GM18873 (cell line): Measurements from ENCODE around the gene NEK4.
A peak's percentile ranks its signal among the peaks of the same experiment; 100 is the strongest.
"Not testable (repeated sequence)": the region's sequence is repeated elsewhere in the genome, so short reads cannot be mapped to it uniquely, and the experiment has no call there.

Experiments
- ATAC-seq: cut with Tn5 transposase; IDR thresholded peaks from one replicate; pipeline ENCODE4 v1.9.1; 2021; ENCODE audit warnings: mild to moderate bottlenecking, moderate library complexity, moderate number of reproducible peaks; ENCODE audit not compliant: unreplicated experiment, low FRiP score

NEK4 gene

DNA sequence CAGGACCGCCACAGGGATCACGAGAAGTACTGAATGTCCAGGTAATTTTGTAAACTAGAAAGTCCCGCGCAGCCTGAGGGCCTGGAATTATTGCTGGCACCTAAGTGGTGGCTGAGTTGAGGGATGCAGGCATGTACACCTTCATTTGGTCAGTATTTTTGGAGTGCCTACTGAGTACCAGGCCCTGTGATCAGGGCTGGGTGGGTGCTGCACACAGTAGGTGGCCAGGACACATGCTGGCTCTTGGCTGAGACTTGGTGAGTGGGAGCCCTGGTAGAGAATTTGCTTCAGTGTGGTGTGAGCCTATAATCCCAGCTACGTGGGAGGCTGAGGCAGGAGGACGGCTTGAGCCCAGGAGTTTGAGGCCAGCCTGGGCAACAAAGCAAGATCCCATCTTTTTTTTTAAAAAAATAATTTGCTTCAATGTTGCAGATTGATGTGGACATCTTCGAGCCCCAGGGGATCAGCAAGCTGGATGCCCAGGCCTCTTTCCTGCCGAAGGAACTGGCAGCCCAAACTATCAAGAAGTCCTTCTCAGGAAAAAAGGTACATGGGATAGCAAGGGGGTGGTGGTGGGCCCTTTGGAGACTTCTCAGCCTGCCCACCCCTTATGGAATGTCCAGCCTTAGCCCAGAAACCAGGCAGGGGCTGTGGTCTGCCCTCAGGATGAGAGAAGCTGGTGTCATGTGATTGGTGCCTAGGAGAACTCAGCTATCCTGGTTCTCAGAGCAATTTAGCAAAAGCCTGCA lies 9.3 kb upstream of the NEK4 start:
- ATAC-seq, result no peak

DNA sequence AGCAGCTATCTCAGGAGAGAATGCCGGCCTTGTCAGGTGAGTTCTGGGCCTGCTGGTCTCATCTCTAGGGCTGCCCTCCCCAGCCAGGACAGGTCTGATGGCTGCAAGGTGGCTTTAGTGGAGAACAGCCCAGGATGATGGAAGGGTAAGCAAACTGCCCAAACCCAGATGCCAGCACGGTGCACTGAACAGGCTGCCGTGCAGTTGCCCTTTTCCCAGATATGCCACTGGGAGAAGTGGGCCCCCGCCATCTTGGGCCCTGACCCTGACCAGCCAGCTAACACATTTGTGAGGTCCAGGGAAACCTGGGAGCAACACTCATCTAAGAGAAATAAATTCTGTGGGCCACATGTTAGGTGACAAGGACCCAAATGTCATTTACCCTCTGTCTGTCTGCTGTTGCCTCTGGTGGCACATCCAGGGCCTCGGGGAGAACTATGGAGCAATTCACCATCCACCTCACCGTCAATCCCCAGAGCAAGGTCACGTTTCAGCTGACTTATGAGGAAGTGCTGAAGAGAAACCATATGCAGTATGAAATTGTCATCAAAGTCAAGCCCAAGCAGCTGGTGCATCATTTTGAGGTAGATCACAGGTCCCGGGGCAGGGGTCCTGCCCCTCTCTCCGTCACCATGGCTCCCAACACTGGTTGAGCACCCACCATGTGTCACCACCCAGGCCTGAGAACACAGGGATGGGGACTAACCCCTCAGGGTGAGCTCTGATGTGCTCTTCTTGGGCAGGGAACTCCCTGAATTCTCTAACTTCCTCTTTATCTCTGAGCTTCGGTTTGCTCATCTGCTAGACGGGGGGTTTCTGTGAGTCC lies 8.5 kb upstream of the NEK4 start:
- no peak for ATAC-seq

DNA sequence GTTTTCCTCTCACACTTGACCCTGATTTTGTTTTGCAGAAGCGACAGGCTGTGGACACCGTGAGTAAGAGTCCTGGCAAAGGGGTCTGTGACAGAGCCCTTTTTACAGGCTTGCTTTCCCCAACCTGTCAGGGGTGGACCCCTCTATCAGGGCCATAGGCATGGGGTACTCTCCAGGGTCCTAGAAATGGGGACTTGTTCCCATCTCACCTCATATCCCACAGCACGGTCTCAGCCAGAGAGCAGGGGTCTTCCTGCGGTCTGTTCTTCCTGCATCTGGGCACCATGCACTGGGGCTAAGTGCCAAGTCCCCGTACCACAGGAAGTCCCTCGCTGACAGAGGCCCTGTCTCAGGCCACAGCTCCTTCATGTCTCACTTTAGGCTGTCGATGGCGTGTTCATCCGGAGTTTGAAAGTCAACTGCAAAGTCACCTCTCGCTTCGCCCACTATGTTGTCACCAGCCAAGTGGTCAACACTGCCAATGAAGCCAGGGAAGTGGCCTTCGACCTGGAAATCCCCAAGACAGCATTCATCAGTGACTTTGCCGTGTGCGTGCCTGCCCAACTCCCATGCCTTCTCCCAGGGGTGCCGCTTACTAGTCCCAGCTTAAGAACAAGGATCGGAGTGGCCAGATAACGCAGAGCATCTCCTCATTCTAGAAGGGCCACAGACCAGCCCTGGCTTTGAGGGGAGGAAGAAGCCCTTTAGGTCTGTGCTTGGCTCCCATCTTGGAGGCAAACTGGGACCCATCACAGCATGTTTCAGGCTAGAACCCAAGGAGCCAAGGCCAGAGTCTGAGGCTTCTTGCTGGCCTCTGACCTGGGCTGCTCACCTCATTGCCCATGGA lies 7.4 kb upstream of the NEK4 start:
- ATAC-seq, result no peak

DNA sequence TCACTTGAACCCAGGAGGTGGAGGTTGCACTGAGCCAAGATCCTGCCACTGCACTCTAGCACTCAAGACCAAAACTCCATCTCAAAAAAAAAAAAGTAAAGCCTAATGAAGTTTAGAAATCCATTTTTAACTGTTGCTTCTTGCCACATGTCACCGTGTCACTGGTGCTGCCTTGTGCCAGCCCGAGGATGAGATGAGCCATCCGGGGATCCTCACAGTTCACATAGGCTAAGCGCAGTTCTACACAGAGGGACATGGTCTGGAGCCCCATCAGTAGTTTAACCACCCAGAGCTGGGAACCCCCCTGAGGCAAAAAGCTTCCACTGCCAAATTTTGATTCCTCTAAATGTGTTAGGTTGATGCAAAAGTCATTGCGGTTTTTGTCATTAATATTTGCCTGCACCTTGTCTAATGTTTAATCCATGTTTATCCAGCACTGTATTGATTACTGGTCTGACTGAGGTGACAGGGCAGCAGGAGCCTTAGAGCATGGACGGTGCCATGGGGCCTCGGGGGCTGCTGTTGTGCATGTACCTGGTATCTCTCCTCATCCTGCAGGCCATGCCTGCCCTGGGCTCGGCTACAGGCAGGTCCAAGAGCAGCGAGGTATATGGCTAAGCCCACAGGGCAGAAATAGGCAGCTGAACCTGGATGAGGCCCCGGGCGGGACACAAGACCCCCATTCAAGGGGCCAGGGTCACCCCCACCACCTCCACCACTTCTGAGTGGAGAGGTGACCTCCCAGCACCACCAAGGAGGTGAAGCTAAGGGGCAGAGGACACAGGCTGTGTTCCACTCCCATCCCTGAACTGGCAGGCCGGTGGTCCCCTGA lies 6.6 kb upstream of the NEK4 start, which contains the start of gene ITIH1:
Gene ITIH1, plus strand, starts transcription at position 473 of the 832 bp plus-strand sequence. Its CDS starts 17 bp downstream, at position 490.
- ATAC-seq, result no peak

DNA sequence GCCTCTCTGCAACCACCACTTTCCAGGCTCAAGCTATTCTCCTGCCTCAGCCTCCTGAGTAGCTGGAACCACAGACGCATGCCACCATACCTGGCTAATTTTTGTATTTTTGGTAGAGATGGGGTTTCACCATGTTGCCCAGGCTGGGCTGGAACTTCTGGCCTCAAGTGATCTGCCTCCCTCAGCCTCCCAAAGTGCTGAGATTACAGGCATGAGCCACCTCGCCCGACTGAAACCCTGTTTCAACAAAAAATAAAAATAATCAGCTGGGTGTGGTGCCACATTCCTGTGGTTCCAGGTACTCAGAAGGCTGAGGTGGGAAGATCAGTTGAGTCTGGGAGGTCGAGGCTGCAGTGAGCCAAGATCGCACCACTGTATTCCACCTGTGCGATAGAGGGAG lies 5.7 kb upstream of the NEK4 start:
- not testable (repeated sequence) for ATAC-seq

DNA sequence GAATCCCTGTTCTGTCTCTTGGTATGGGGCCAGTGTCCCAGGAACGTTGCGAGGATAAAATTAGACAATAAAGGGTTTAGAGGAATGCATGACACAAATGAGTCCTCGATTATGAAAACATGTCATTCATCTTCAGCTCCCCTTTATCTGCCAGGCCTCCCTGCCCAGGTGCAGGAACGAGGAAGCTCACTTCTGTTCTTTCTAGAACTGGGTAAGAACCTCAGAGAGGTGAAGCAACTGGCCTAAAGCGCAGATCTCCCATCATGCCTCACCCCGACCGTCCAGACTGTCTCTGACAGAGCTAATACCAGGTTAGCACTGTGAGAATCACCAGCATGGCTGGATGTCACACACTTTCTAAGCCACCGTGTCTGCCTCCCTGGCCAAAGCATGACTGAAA lies 5.1 kb upstream of the NEK4 start:
- ATAC-seq, result no peak

DNA sequence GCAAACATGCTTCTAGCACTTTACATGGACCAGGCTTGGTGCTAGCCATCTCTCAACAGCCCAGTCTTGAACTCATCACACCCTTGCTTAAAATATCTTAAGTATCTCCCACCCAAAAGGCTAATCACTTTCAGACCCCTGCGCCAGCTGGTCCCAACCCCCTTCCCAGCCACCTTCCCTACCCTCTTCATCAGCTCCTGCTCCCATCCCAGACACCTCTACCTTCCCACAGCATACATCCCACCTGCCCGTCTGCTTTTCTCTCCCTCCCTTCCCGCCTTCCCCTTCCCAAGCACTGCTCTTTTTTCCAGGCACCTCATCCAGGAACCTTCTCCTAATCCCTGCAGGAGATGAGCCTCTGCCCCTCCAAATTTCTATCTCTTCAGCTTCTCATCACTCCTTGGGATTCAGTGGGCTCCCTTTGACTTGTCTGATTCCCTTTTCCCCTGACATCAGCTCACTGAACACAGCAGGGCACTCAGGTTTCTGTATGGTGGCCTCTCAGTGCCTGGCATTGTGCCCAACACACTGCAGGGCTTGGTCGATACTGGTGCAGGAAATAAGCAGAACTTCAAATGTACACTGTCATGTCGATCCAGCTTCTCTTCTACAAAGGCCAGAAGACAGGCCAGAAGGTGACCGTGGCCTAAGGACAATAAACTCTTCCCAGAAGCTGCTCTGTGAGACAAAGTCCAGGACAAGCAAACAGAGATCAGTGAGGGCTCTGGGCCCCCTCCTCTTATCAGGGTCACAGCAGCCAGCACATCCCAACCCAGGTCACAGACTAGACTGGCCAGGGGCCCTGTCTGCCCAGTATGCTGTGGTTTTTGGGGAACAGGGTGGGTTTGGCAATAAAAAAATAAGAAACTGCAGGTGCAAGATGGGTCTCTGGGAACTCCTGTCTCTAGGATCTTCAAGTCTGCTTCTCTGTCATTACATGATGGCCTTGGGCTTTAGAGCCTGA lies 4.4 kb upstream of the NEK4 start:
- no peak for ATAC-seq

DNA sequence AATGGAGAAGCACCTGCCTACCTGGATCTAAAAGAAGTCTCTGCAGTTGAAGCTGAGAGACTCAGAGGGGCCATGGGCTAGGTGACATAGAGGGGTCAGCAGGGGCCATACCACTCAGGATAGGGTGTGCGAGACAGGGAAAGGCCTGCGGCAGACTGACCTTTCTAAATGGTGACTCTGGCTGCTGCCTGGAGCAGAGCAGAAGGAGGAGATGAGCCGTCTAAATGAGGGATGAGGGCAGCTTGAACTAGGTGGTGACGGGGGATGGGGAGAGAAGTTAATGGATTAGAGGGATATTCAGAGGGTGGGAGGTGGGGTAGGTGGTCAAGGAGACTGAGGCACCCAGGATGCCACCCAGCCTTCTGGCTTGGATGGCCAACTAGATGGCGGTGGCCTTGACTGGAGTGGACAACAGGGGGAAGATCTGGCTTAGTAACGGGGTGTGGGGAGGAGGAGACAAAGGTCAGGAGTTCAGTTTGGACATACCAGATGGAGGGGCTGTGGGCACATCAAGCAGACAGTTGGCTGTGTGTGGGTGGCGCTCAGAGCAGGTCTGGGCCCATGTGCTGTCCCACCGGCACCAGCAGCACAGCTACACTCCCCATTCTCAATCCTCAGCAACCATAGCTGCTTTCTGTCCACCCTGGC lies 3.5 kb upstream of the NEK4 start:
- ATAC-seq, result no peak

DNA sequence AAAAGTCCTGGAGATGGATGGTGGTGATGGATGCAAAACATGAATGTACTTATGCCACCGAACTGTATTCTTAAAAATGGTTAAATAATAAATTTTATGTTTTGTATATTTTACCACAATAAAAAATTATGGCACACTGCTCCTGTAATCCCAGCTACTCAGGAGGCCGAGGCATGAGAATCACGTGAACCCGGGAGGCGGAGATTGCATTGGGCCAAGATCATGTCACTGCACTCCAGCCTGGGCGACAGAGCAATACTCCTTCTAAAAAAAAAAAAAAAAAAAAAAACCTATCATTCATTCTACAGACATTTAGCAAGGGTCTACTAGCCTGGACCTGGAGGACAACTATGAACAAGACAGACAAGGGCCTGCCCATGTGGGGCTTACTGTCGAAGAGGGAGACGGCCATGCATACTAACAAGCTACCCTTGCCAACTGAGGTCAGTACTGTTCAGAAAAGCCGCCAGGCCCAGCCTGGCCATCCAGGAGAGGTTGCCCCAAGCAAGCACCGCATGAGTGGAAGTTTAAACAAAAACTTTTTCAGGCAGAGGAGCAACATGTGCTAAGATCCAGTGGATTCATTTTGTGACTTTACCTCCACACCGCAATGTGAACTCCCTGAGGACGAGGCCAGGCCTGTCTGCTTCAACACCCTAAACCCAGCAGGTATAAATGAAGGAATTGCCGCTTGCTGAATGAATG lies 2.8 kb upstream of the NEK4 start:
- no peak for ATAC-seq

DNA sequence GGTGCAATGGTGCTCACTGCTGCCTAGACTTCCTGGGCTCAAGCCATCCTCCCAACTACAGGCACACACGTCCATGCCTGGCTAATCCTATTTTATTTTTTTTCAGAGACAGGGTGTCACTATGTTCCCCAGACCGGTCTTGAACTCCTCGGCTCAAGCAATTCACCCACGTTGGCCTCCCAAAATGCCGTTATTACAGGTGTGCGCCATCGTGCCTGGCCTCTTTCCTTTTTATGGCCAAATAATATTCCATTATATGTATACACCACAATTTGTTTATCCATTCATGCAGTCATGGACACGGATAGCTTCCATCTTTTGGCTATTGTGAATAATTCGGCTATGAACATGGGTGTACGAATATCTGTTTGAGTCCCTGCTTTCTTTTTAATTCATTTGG lies 962 bp upstream of the NEK4 start:
- no peak for ATAC-seq

DNA sequence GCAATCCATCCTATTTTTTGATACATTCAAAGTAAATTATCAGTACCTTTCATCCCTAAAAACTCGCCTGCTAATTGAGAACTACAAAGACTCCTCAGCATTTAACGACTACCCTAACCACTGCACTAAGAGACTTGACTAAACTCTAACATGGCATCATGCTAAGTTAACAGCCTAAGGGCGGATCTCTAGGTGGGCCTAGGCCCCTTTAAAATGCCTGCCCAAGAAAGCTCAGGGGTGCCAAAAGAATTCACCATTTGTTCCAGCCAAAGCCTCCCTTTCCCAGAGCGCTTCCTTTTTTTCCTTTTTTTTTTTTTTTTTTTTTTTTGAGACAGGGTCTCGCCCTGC lies 568 bp upstream of the NEK4 start:
- ATAC-seq, result peak; percentile 4

DNA sequence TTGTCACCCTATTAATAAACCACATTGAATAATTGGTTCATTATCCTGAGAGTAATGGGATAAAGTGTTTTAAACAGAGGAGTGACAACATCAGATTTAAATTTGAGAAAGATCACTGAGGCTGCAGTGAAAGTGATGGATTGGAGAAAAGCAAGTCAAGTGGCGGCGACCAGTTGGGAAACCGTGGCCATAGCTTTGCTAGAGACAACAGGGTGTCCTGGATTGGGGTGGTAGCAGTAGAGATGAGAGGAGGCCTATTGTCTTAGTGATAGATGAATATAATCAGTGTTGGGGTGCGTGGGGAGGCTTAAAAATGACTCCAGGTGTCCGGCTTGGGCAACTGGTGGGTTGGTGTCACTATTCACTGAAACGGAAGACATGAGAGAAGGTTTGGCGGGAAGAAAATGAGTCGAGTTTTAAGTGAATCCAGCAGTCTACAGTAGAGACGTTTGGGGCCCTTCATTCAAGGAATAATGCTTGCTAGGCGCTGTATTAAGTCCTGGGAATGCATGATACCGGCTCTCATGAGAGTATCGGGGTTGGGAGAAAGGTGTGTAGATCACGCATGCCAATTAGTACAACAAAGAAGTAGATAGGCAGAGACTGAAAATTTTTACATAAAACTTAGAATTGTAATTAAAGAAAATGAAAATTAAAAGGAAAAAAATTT lies 819 bp downstream of the NEK4 start:
- no peak for ATAC-seq

DNA sequence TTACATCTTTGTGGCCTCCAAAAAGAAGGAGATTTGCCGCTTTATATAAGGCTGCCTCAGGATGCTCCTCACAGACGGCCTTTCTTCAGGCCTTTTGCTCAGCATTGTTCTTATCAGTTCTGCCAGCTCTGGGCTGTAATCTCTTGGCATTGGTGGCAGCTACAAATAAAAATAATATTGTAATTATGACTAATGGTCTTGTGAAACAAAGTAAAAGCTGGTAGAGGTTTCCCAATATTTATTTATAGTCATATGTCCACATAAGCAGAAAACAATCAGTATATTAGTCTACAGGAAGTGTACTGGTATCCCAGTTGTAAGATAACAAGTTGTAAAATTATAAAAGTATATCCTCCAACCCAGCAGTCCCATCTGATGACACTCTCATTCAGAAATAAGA lies 7.3 kb downstream of the NEK4 start:
- ATAC-seq, result no peak

DNA sequence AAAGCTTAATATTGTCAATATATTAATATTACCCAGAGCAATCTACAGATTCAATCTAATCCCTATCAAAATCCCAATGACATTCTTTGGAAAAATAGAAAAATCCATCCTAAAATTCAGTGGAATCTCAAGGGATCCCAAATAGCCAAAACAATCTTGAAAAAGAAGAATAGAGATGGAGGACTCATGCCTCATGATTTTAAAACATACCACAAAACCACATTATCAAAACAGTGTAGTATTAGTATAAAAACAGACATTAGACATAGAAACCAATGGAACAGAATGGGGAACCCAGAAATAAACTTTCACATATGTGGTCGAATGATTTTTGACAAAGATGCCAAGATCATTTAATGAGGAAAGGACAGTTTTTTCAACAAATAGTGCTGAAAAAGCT lies 14.6 kb downstream of the NEK4 start:
- ATAC-seq, result no peak

DNA sequence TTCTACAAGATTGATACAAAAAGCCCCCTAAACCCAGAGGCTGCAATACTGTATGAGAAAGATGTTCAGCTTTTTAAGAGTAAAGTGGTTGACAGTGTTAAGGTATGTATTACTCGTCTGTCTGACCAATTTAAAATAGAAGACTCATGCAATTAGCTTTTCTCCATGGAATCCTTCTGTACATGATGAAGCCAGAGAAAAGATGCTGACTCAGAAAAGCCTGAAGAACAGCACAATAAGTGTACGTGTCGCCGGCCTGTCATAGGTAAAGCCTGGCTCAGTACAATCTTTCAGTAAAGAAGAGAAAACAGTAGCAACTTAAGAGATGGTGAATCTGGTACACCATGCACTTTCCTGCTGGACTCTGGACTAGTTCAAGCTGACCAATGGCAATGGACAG lies 16.4 kb downstream of the NEK4 start:
- ATAC-seq, result no peak

DNA sequence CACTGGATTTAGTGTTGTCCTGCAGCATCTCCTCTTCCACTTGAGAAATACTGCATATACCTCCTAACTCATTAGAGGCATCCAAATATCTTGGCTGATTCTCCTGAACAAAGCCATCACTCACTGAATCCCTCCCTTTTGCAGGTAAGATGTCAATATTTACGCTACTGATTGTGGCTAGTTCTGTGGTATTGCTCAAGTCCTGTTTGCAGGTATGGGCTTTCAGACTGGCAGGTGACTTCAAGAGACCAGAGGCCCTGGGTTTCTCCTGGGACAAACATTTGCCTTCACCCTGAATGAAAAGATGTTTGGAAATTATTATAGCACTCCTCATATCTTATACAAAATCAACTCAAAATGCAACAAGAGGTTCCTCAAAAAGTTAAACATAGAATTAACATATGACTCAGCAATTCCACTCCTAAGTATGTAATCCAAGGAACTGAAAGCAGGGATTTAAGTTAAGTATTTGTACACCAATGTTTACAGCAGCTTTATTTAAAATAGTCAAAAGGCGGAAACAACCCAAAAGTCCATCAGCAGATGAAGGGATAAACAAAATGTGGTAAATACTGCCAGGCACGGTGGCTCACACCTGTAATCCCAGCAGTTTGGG lies 18.6 kb downstream of the NEK4 start:
- no peak for ATAC-seq

DNA sequence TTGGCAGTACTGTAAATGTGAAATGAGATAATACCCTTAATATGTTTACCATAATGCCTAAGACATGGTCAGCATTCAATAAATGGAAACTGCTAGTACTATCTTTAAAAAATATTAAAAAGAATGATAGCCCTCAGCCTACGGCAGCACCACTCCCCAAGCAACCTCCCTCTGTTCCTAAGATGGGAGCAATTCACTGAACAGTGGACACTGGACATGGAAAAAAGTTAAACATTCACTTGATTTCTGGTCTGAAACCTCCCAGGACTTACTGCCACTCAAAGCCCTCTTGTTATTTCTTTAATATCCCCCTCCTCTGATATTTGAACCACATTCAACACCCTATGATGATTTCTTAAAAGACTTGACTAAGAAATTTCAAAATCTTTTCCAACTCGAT lies 27.0 kb downstream of the NEK4 start:
- no peak for ATAC-seq
